H1 (cell line): Measurements from ENCODE around the gene TUBAL3. TPM values are rescaled to one million over a fixed set of nuclear protein-coding genes. Genes with fewer than 3 reads are reported as not detected.

ENCODE experiments used
- BACH1 ChIP-seq: IDR thresholded peaks from 2 replicates; pipeline ENCODE4 v1.6.1; 2012; ENCODE audit warnings: low read length, improper control_type of control experiment
- CBX8 ChIP-seq: fragments of 300-800, 300-1000 bp; sonication (generic); IDR thresholded peaks from 2 replicates; pipeline ENCODE4 v1.7.1; 2016; ENCODE audit warnings: low read depth, low read length, borderline replicate concordance
- CREB1 ChIP-seq: IDR thresholded peaks from 2 replicates; pipeline ENCODE4 v1.6.1; 2012; ENCODE audit warnings: inconsistent platforms
- CTCF ChIP-seq, 3 experiments: IDR thresholded peaks; 1 replicate in 2 of 3; 2 replicates in 1 of 3; pipeline versions ENCODE4 v1.5.1 to v1.6.1; 2011; ENCODE audit warnings: low read length in 3 of 3, mild to moderate bottlenecking in 3 of 3, inconsistent platforms in 2 of 3, low read depth in 1 of 3, moderate library complexity in 1 of 3; ENCODE audit not compliant: insufficient read depth in 1 of 3; ENCODE audit errors: control extremely low read depth in 1 of 3
- GABPA ChIP-seq: IDR thresholded peaks from 2 replicates; pipeline ENCODE4 v1.6.1; 2011; ENCODE audit warnings: mild to moderate bottlenecking, low read length, moderate library complexity, borderline replicate concordance; ENCODE audit not compliant: insufficient read depth
- RNF2 ChIP-seq: fragments of 200-900, 300-1000 bp; sonication (generic); IDR thresholded peaks from 2 replicates; pipeline ENCODE4 v1.7.1; 2016; ENCODE audit warnings: borderline replicate concordance, low read depth, mild to moderate bottlenecking, antibody characterized with exemption, low read length; ENCODE audit not compliant: poor library complexity, severe bottlenecking; ENCODE audit errors: missing control alignments
- SP1 ChIP-seq: IDR thresholded peaks from 2 replicates; pipeline ENCODE4 v1.6.1; 2011; ENCODE audit warnings: low read depth, low read length
- ZNF274 ChIP-seq: IDR thresholded peaks from 2 replicates; pipeline ENCODE4 v1.7.0; 2012; ENCODE audit warnings: low read length, borderline replicate concordance; ENCODE audit errors: extremely low read depth
- polyA plus RNA-seq, 7 experiments: library from polyadenylated mRNA; depleted of rRNA in 3 of 7; stranded (reverse) in 5 of 7; unstranded in 2 of 7; fragments of >200 nt in 5 of 7; fragments of 200-250 nt in 2 of 7; gene quantifications; 1 replicate in 5 of 7; 2 replicates in 1 of 7; 4 replicates in 1 of 7; pipeline versions ENCODE4 v1.2.1 to v1.2.3, GENCODE V29; 2011 to 2013; ENCODE audit warnings: missing spikeins in 2 of 7, mixed read lengths in 2 of 7
- total RNA-seq: library from RNA; stranded (reverse); fragmentation: NEBNext Ultra II Directional; extraction: Animal tissue kit (Norgen Biotek cat#: 25700); gene quantifications from 2 replicates; pipeline ENCODE4 v1.2.1, GENCODE V29; 2021
- TF ChIP-seq, protein P1 (sequence below): fragments of 300-600 bp; sonication (generic); IDR thresholded peaks from 2 replicates; pipeline ENCODE4 v1.7.1; 2012; ENCODE audit warnings: low read length, moderate library complexity, mild to moderate bottlenecking, inconsistent platforms; ENCODE audit not compliant: insufficient replicate concordance

Gene TUBAL3
- total and polyA plus RNA-seq, 2 of the 8 experiments (the other 6 are each of a cell fraction or from before 2014, with no cell fraction given): 0.17 TPM; not detected in 1

GRCh38 chr10:5393529-5393928, 11.1 kb downstream of the TUBAL3 start (continued):
- TF ChIP-seq, protein P1, sequence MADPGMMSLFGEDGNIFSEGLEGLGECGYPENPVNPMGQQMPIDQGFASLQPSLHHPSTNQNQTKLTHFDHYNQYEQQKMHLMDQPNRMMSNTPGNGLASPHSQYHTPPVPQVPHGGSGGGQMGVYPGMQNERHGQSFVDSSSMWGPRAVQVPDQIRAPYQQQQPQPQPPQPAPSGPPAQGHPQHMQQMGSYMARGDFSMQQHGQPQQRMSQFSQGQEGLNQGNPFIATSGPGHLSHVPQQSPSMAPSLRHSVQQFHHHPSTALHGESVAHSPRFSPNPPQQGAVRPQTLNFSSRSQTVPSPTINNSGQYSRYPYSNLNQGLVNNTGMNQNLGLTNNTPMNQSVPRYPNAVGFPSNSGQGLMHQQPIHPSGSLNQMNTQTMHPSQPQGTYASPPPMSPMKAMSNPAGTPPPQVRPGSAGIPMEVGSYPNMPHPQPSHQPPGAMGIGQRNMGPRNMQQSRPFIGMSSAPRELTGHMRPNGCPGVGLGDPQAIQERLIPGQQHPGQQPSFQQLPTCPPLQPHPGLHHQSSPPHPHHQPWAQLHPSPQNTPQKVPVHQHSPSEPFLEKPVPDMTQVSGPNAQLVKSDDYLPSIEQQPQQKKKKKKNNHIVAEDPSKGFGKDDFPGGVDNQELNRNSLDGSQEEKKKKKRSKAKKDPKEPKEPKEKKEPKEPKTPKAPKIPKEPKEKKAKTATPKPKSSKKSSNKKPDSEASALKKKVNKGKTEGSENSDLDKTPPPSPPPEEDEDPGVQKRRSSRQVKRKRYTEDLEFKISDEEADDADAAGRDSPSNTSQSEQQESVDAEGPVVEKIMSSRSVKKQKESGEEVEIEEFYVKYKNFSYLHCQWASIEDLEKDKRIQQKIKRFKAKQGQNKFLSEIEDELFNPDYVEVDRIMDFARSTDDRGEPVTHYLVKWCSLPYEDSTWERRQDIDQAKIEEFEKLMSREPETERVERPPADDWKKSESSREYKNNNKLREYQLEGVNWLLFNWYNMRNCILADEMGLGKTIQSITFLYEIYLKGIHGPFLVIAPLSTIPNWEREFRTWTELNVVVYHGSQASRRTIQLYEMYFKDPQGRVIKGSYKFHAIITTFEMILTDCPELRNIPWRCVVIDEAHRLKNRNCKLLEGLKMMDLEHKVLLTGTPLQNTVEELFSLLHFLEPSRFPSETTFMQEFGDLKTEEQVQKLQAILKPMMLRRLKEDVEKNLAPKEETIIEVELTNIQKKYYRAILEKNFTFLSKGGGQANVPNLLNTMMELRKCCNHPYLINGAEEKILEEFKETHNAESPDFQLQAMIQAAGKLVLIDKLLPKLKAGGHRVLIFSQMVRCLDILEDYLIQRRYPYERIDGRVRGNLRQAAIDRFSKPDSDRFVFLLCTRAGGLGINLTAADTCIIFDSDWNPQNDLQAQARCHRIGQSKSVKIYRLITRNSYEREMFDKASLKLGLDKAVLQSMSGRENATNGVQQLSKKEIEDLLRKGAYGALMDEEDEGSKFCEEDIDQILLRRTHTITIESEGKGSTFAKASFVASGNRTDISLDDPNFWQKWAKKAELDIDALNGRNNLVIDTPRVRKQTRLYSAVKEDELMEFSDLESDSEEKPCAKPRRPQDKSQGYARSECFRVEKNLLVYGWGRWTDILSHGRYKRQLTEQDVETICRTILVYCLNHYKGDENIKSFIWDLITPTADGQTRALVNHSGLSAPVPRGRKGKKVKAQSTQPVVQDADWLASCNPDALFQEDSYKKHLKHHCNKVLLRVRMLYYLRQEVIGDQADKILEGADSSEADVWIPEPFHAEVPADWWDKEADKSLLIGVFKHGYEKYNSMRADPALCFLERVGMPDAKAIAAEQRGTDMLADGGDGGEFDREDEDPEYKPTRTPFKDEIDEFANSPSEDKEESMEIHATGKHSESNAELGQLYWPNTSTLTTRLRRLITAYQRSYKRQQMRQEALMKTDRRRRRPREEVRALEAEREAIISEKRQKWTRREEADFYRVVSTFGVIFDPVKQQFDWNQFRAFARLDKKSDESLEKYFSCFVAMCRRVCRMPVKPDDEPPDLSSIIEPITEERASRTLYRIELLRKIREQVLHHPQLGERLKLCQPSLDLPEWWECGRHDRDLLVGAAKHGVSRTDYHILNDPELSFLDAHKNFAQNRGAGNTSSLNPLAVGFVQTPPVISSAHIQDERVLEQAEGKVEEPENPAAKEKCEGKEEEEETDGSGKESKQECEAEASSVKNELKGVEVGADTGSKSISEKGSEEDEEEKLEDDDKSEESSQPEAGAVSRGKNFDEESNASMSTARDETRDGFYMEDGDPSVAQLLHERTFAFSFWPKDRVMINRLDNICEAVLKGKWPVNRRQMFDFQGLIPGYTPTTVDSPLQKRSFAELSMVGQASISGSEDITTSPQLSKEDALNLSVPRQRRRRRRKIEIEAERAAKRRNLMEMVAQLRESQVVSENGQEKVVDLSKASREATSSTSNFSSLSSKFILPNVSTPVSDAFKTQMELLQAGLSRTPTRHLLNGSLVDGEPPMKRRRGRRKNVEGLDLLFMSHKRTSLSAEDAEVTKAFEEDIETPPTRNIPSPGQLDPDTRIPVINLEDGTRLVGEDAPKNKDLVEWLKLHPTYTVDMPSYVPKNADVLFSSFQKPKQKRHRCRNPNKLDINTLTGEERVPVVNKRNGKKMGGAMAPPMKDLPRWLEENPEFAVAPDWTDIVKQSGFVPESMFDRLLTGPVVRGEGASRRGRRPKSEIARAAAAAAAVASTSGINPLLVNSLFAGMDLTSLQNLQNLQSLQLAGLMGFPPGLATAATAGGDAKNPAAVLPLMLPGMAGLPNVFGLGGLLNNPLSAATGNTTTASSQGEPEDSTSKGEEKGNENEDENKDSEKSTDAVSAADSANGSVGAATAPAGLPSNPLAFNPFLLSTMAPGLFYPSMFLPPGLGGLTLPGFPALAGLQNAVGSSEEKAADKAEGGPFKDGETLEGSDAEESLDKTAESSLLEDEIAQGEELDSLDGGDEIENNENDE: no peak
- TF ChIP-seq CTCF (IDR thresholded peaks at IDR 0.05; ENCODE audit: control extremely low read depth in 1 of 3, insufficient read depth in 1 of 3, low read depth in 1 of 3, low read length in 3 of 3) (no peak), GABPA (no peak), SP1 (no peak), ZNF274 (no peak), RNF2 (no peak), BACH1 (no peak), CBX8 (no peak), CREB1 (no peak)
